ENCODE data around the gene ZNF462.

Gene ZNF462

GRCh38 chr9:106982636-106983035, 119.7 kb downstream of the ZNF462 start:
- no peak for TF ChIP-seq CTCF (IDR thresholded peaks at IDR 0.05)

- TF ChIP-seq CTCF (IDR thresholded peaks at IDR 0.05) = no peak
Measured at GRCh38 chr9:106983346-106983745, 120.4 kb downstream of the ZNF462 start.

GRCh38 chr9:106992186-106992585, 129.2 kb downstream of the ZNF462 start:
- no peak for TF ChIP-seq CTCF (IDR thresholded peaks at IDR 0.05)

GRCh38 chr9:106993603-106994002, 130.6 kb downstream of the ZNF462 start:
- no peak for TF ChIP-seq CTCF (IDR thresholded peaks at IDR 0.05)

GRCh38 chr9:106994463-106994862, 131.5 kb downstream of the ZNF462 start:
- TF ChIP-seq CTCF (IDR thresholded peaks at IDR 0.05) = no peak

- TF ChIP-seq CTCF (IDR thresholded peaks at IDR 0.05) = no peak
Measured at GRCh38 chr9:107000218-107000617, 137.3 kb downstream of the ZNF462 start.

- no peak for TF ChIP-seq CTCF (IDR thresholded peaks at IDR 0.05)
Measured at GRCh38 chr9:107005201-107005600, 142.2 kb downstream of the ZNF462 start.

GRCh38 chr9:107007402-107007801, 144.4 kb downstream of the ZNF462 start:
- no peak for TF ChIP-seq CTCF (IDR thresholded peaks at IDR 0.05)
